GM08714 (cell line): ENCODE results near the gene NR4A1.
A peak's percentile ranks its signal among the peaks of the same experiment; 100 is the strongest.

Experiments used
- H3K4me3 ChIP-seq: fragments of 200-500 bp; sonication (Bioruptor generic); 2 replicates; pipeline ENCODE4 v1.5.1; 2014; ENCODE audit warnings: mild to moderate bottlenecking, low read length, inconsistent platforms
- ZNF274 ChIP-seq: IDR thresholded peaks from 2 replicates; pipeline ENCODE4 v1.6.1; 2012; ENCODE audit warnings: mild to moderate bottlenecking, low read depth, low read length

NR4A1 gene

DNA sequence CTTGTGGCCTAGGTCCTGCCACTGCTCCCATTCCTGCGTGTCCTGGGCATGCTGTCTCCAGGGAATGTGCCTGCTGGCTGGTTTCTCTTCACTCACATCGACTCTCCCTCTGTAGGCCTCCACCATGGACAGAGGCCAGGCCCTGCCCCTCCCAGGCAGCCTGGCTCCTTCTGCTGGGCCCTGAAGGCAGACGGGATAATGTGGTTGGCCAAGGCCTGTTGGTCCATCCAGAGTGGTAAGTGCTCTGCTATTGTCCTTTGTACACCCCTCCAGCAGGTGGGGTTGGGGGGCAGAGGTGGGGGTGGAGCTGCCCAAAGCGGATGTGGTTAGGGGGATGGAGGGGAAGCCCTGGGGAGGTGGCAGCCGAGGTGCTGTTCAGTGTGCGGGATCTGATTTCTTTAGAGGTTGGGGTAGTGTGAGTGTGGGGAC lies 9.5 kb upstream of the NR4A1 start:
- no peak for TF ChIP-seq ZNF274
- H3K4me3 ChIP-seq: no peak overlapping the region

GRCh38 chr12:52042706-52043385 lies 8.4 kb upstream of the NR4A1 start:
- TF ChIP-seq ZNF274: no peak
- no peak overlapping the region for H3K4me3 ChIP-seq

DNA sequence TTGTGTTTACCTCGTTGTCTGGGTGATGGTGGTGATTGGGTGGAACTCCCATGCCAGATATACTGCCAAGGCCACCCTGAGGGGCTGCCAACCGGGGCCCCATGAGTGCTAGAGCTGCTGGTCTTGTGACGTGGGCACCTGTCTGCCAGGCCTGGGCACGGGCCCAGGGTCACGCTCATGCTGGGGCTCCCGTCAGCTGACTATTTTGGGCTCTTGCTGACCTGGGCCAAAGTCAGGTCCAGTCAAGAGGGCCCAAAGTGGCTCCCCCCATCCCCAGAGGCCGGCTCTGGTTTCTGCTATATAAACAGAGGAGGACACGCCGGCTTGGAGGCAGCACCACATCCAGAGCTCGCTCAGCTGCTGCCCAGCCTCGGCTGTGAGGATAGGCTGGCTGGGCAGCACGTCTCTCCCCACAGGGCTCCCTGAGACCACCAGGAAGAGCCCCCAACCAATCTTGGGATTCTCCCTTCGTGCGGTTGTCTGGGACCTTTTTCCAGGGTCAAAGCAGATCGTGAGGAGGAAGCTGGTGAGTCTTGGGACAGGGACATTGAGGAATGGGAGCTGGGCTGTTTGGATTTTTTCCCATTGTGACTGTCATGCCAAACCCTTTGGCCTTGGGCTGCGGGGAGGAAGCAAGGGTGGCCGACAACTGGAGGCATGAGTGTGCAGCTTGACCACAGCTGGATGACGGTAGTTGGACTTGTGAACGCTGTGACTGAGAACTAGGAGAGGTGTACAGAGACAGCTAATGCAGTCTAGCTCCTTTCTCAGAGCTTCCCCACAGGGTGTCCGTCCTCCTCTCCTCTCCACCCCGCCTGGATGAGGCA lies 7.6 kb upstream of the NR4A1 start:
- TF ChIP-seq ZNF274: no peak

DNA sequence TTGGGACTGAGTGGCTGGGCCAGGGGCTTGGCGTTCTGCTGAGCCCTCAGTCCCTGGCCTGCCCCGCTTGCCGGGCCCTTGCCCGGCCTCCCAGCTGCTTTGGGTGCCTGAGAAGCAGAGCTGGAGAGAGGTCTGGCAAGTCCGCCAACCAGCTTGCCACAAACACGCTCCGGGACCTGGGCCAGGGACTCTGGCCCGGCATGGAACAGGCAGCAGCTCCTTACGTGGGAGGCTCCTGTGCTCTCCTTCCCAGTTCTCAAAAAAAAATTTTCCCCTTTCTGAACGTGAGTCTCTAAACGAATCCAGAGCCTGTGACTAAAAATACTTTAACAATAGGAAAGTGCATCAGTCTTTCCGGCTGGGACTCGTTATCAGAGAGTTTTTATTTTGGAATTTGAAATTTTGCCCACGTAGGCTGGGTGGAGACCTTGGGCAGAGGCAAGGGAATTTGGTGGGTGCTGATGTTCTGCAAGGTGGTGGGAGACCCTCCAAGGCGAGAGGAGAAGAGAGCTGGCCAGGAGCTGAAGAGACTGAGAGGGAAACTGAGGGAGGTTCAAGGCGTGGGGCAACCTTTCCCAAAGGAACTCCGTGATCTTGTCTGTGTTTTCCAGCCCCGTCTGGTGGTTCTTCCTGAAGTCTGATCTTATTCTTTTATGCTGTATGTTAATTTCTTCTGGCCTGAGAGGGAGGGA lies 6.8 kb upstream of the NR4A1 start:
- no peak overlapping the region for H3K4me3 ChIP-seq

More for the DNA sequence above, 7.6 kb upstream of the NR4A1 start:
- no peak overlapping the region for H3K4me3 ChIP-seq

GRCh38 chr12:52045794-52046199 lies 5.4 kb upstream of the NR4A1 start:
- no peak for TF ChIP-seq ZNF274
- no peak overlapping the region for H3K4me3 ChIP-seq

More for the DNA sequence above, 6.8 kb upstream of the NR4A1 start:
- no peak for TF ChIP-seq ZNF274

DNA sequence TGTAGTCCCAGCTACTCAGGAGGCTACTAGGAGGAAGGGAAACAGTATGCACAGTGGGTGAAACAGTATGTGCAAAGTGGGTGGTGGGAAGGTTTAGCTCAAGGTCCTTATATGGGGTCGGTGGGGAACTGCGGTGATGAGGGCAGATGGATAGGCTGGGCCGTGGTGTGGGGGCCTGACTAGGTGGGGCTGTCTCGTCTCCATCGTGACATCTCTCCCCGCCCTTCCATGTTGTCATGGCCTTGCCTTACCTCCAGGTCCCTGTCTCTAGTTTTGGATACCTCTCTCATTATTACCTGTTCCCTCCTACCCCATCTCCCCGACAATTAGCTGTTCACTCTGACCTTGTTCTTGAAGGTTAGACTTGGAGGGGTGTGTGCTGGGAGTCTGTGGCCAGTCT lies 4.4 kb upstream of the NR4A1 start:
- H3K4me3 ChIP-seq: no peak overlapping the region
- TF ChIP-seq ZNF274: no peak

- no peak for TF ChIP-seq ZNF274
- no peak overlapping the region for H3K4me3 ChIP-seq
Observed at GRCh38 chr12:52049286-52049685, 2.0 kb upstream of the NR4A1 start.

DNA sequence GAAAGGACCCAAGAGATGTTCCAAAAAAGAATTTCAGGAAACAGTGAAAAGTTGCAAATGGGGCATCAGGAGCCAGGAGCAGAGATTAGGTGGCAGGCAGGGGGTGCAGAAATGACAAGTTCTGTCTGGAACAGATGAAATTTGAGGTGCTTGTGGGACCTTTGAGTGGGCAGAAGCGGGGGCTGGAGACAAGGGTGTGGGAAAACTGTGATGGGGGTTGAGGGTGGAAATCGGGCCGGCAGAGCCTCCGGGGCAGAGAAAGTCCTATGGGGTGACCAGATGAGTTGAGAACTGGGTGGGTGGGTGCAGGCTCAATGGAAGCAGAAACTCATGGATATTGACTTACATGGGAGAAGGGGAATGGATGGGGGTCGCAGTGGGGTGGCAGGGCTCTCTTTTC lies 1.6 kb upstream of the NR4A1 start:
- TF ChIP-seq ZNF274: no peak
- H3K4me3 ChIP-seq: no peak overlapping the region

GRCh38 chr12:52050116-52050757 lies 1.0 kb upstream of the NR4A1 start:
- peak overlapping the region; percentile 54; the same call in 1 of the 2 replicates for H3K4me3 ChIP-seq
- TF ChIP-seq ZNF274: no peak

GRCh38 chr12:52052468-52053186 lies 1.4 kb downstream of the NR4A1 start:
- H3K4me3 ChIP-seq: no peak overlapping the region; the same call in 1 of the 2 replicates
- TF ChIP-seq ZNF274: no peak

- no peak overlapping the region for H3K4me3 ChIP-seq
- TF ChIP-seq ZNF274: no peak
Observed at GRCh38 chr12:52053536-52054209, 2.4 kb downstream of the NR4A1 start.

GRCh38 chr12:52054231-52054832 lies 3.1 kb downstream of the NR4A1 start:
- no peak for TF ChIP-seq ZNF274
- no peak overlapping the region for H3K4me3 ChIP-seq
